GM19351 (cell line): ENCODE measurements around the gene ARHGAP26.

Experiments
- ATAC-seq: cut with Tn5 transposase; IDR thresholded peaks from one replicate; pipeline ENCODE4 v1.9.1; 2021; ENCODE audit warnings: mild to moderate bottlenecking, moderate library complexity; ENCODE audit not compliant: unreplicated experiment

ARHGAP26 gene

DNA sequence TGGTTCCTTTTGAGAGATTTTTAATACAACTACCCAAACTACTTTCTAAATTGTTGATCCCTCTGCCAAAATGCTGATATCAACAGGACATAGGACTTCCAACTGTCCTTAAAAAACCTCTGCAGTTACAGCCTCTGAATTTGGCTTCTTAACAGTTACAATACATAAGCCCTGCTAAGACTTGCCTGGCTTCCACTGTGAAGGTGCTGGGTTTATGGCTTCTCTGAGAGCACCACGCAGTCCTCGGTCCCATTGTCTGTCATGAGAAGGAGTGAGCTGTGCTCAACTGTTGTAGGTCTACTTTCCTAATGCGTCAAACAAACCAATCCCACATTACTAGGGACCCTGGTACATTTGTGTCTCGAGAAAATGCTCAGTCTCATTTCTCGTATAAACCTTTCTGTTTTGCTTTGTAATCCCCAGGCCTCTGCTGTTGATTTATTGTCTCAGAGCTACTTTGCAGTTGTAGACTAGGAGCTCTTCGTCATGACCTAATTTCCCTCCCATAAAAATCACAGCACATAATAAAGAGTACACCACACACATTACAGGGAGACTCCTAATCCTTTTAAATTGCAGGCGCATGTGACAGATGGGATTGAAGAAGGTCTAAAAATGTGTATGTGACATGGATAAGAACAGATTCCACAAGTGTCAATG lies 358.4 kb downstream of the ARHGAP26 start:
- no peak for ATAC-seq

DNA sequence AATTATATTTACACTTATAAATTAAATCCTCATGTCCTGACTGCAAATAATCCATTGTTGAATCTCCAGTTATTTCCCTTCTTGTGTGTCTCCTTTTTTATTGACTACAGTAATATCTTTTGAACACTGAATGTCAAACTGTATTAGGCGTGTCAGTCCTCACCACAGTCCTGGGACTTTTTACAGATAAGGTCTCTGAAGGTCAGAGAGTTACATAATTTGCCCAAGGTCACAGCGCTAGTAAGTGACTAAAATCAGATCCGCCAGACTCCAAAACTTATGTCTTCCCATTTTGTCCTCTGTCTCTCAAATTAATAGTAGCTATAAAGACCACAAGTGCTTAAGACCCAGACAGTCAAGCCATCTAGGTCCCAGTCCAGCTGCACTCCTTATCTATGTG lies 359.0 kb downstream of the ARHGAP26 start:
- ATAC-seq, result no peak

DNA sequence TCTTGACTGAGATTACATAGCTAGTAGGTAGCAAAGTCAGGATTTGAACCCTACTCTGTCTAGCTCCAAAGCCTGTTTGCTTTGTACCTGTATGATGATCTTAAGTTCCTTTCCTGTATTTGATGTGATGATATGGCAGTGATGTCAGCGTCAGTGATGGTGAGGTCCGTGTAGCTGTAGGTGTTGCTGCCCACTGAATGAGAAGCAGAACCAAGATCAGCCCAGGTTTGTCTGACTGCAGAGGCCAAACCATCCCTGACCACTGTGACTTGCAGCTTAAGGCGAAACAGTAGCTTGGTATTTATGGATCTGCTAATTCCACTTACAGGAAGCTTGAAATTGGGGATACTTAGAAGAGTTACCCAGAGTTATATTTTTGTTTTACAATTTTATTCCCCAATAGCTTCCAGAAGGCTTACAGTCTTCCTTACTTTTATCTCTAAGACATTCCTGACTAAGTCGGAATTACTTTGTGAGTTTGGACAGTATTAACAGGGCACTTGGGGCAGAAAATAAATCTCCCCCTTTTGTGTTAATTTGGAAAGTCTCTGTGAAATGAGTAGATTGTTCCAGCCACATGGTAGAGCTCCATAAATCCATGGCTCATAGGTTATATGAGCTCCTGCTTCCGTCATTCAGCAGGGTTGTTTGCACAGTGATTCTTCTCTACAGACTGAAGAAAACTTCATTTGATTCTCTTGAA lies 359.9 kb downstream of the ARHGAP26 start:
- ATAC-seq, result no peak

DNA sequence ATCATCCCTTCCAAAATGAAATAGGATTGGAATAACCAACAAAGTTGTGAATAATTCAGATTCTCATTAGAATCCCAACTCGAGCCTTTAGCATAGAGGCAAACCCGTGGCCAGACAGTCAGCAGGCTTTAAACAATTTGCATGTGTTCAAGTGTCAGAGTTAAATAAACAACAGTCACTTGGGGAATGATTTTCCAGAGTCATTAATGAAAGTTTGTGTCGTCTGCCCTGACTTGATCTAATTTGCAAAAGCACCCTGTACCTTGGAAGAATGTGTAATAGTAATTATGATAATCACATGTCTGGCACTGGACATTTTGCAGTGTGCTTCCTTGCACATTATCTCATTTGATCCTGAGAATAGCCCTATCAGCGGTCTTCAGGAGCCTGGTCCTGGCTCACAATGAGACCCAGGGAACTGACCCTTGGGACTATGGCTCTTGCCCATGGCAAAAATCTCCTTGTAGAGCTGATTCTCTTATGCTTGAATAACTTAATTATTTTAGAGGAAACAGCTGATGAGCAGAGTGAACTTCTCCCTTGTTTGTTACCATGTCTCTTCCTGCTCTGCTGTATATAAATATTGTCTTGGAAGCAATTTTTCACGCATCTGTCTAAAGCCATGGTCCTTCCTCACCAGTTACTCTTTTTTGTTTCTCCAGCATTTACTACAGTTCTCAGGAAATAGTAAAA lies 360.6 kb downstream of the ARHGAP26 start:
- ATAC-seq, result no peak

DNA sequence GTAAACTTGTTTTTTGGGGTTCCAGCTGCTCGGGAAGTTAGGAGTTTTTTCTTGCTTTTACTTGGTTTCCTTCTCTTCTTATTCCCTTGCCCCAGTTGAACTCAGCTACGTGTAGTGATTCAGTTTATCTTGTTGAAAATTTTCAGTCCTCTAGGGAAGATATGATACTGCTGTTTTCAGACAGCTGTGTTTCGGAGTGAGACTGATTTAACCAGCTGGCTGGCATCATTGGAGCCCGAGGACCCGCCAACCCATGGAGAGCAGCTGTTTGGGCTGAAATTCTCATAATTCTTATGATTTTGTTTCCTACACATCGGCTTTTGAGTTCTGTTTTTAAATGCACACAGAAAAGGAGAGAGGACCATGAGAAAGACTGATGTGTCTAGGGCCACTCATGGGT lies 361.8 kb downstream of the ARHGAP26 start:
- no peak for ATAC-seq

DNA sequence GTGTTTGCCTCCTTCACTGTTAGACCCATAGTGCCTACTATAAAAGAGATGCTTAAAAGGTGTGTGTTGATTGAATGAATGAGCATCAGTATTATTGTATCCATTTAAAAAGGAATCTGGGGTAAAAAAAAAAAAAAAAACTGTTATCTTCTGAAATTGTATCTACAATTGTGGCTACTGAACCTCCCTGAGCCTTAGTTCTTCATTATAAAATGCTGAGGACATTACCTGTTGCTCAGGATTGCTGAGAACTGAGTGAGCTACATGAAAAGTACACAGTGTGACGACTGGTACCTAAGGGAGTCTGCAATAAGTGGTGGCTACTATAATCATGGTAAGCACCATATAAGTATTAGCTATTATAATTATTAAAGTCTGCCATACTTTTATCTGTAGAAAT lies 362.6 kb downstream of the ARHGAP26 start:
- no peak for ATAC-seq

DNA sequence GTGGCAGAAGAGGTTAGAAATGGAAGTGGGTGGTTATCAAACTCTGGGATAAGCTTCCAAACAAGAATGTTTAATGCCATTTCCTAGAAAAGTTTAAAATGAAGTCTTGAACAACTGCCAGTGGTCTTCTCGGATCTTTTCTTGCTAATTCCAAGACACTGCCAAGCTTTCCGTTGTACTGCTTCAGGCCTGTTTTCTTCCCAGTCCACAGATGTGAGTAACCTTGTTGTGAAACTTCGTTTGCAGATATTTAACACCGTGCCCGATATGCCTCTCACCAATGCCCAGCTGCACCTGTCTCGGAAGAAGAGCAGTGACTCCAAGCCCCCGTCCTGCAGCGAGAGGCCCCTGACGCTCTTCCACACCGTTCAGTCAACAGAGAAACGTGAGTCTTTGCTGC lies 363.5 kb downstream of the ARHGAP26 start:
- ATAC-seq, result no peak

DNA sequence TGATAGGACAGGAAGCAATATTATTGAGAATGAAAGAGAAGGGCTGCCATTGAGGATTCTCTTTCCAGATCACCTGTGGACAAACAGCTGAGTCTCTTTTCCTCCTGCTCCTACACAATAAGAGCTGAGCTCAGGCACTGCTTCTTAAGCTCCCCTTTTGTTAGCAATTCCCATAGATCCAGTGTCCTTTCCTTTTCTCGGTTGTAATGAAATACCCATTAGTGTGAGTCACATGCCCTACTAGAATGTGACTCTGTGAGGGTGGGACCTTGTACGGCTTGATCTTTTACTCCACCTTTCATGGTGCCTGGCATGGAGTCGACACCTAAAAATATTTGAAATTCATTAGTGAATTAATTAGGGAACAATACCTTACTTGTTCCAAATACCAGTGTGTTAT lies 364.1 kb downstream of the ARHGAP26 start:
- ATAC-seq, result no peak

DNA sequence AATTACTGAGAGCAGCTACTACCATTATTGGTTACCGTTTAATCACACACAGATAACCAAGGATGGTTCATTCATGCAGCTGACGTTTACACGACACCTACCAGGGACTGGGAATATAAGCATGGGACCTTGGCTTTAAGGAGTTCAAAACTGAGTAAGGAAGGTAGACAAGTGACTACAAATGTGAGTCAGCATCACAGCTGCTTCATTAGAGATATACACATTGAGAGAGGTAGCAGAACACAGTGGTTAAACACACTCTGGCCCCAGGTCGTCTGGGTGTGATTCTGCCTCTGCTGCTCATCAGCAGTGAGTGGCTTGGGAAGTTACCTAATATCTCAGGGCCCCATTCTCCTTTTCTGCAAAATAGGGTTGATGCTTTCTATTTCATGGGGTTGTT lies 364.7 kb downstream of the ARHGAP26 start:
- ATAC-seq, result peak; percentile 86

DNA sequence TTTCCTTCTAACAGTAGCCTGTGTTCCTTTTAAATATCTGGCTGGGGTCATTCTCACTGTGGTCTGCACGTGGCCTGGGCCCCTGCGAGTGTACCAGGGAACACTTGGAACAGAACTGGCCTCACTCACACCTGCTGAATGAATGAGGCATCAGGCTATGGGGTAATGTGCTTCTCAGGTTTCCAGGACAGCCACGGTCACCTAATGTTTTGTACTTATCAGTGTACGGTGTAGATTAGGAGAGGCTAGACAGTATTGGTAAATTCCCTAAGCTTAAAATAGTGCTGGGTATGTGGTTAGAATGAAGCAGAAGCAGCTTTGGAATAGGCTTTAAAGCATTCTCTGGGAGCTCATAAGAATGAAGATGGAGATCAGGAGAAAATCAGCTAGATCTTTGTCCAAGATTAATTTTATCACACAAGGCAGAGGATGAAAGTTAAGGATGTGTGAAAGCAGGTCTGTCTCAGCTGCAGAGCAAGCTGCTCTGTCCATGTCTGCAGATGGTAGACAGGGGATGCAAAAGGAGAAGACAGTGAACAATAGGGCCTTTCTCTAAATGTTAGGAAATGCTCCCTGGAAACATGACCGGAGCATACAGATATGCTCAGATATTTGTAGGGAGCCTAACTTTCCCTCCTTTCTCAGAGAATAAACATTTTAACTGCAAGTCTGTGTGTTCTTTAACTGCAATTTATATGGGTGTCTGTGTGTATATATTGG lies 365.8 kb downstream of the ARHGAP26 start:
- no peak for ATAC-seq

DNA sequence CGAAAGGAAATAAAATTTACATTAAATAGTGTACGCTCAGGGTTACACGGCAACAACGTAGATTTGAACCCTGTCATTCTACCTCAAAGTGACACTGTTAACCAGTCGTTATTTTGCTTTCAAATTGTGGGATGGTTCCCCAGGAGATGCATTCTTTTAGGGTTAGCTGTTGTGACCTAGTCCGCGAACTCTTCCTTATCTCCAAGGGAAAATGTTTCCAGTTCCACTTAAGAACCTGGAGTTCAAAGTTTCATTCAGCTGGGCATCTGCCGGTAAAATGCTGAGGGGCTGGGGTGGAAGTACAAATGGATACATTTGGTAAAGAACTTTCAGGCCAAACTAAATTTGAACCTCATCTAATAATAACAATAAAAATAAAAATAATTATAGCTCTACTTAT lies 368.7 kb downstream of the ARHGAP26 start:
- no peak for ATAC-seq

DNA sequence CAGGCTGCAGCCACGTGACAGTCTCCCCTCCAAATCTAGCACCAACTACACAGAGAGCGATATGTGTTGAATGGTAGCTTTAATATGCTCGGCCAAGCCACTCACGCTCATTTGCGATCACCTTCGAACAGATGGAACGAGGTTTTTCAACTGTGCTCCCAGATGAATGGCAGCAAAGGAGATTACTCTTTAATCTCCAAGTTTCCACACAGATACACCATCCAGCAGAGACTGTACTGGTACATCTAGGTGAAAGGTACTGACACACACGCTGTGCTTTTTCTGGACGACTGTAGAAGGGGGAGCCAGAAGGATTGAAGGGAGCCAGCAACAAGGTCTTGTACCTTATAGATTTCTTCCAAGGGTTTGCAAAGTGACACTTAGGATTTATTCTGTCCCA lies 369.4 kb downstream of the ARHGAP26 start:
- ATAC-seq, result no peak

DNA sequence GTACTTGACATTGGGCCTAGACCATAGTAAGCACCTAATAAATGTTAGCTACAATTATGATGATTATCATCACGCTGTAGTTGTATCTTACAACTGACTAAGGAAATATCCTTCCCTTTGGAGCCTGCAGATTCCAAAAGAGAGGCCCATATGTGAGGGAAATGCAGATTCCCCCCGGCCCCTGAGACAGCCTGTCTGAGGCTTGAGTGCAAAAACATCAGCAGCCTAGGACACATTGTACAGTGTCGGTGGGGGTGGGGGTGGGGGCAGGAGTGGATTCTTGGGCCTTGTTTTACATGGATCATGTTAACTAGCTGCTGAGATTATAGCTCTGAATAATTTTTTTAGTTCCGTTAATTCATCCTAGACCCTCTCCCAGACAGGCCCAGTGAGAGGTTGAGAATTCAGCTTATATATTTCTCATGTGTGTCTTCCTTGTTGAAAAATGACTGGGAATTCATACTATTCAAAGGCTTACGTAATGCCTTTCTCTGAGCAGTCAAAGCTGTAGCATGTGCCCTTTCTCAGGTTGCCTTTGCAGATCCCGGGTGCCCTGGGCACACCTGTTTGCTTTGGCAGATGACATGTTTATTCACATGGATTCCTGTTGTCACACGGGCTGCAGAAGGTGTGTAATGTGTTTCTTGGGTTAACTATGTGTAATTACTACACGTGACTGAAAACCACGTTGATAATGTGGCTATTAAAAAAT lies 370.5 kb downstream of the ARHGAP26 start:
- no peak for ATAC-seq

DNA sequence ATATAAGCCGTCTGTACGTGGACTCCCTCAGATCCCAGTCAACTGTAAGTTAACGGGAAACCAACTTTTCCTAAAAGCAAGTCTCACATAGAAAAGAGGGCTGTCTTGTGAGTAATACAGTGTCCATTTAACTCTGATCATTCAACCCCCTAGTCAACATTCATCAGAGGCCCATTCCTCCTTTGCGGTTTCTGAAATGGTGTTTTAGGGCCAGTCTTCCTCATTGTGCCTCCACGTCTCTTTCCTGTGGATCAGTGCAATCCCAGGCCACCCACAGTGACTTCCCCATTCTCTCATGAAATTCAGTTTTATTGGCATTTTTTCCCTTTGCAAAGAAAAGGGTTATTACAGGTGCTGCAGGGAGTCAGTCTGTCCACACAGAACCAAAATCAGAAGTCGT lies 371.5 kb downstream of the ARHGAP26 start:
- ATAC-seq, result no peak

DNA sequence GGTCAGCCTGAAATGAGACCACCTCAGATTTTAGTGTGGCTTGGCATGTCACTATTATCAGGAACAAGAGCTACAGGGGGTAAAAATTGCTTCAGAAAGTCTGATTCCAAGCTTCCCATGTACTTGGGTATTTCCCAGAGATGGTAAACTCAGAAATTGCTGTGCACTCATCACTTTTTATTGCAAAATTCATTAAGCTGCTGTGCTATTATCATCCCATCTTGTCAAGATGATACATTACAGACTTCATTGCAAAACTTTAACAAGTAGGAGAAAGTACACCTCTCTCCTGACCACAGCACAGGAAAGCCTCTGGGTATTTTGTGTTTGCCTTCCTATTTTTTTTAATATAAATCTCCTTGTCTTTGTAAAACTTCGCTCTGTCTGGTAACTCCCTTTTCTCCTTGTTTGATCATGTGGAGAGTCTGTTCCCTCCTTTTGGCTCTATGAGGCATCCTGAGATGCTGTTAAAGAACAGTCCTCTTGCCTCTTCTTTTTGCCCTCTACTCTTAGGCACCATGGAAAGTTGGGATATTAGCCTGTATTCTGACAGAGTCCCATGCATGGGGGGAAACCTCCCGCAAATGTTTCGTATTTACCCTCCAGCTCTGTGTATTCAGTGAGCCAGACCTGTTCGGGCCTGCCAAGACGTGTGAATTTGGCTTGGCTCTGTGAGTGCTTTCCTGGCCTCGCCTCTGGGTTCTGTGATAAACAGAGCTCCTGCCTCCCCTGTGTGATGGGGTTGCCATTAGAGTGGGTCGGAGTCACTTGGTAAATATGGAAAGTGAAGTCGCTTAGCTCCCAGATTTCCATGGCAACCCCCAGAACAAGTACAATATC lies 372.6 kb downstream of the ARHGAP26 start:
- ATAC-seq, result no peak

DNA sequence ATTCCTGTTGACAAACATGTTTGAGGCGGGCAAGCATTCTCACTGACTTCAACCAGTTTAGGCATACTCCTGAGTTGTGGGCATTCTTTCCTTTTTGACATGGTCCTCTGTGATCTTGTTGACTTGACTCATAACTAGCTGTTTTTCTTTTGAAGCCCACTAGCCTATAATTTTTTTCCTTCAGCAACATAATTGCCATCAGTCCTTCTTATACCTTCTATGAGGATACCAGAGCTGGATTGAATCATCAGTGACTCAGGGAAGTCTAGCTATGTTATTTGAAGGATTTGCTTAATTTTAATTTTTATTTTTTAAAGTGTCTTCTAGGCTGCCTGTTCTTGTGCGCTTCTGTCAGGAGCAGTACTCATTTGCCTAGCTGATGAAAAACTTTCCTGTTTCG lies 373.8 kb downstream of the ARHGAP26 start:
- ATAC-seq, result no peak

DNA sequence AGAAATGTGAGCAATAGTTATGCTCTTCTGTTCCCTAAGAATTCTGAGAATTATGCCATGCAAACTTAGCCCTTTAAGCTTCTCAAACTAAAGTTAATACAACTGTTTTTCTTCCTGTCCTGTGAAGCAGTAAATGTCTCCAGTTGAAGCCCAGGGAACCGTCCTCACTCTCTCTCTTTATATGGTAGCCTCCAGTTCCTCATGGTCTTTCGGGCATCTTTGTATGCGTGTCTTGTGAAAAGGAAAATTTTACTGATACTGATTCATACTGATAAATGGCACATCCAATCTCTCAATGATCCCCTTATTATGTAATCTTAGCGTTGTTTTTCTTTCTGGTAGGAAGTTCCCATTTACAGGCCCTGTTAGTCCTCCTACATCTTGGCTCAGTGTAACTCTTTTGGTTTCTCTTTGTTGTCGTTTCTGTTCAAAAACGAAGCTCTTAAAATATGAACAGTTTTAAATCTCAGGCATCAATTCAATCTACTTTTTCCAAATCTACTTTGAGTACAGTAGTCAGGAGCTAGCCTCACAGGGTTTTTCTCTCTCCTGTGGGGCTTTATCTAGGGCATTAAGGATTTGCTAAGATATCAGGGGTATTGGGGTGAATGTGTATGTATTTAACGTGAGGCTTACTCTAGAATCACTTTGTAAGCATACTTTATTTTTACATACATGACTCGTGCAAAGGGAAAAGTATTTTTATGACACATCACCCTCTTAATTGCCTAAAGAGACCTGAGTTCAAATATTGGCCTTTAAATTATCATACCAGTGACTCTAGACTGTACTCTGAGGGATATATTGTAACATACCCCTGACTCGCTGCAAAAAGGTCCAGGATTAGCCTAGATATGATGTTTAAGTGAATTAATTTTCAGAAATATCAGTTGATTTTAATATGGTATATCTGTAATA lies 375.3 kb downstream of the ARHGAP26 start:
- no peak for ATAC-seq

DNA sequence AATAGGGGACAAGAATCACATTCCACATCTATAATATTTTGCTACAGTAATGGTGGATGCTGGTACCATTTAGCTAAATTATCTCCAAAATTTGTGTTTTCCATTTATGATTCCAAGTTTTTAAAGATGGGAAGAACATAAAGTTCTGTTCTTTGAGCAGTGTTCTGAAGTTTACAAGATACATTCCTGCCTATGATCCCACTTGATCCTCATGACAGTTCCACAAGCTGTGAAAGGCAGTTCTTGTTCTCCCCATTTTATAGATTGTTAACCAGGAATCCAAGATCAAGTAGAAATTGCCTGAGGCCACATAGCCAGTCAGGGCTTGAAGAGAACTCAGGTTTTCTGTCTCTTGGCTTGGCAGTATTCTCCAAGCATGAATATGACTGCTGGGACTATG lies 376.0 kb downstream of the ARHGAP26 start:
- no peak for ATAC-seq

DNA sequence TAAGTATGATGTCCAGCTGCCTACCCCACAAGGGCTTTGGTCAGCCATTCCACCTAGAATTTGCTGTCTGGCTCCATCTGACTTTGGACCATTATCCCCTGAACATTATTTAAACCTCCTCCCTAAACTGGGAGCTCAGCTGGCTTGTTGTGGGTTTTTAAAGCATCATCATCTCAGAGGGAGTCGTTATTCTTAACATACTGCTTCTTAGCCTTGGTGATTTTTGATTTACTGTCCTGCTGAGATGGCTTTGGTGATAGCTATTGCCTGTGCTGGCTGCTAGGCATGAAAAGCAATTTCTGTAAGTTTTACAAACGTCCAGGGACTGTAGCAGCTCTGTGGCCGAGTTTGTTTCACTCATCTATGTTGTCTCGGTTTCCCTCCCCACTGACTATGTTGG lies 377.2 kb downstream of the ARHGAP26 start:
- no peak for ATAC-seq
